NCI-H187 treated with DMSO at 0.1 percent for 48 hours (cell line): ENCODE data around the gene FGF22.
A peak's percentile ranks its signal among the peaks of the same experiment; 100 is the strongest.
"Not testable (repeated sequence)": the region's sequence is repeated elsewhere in the genome, so short reads cannot be mapped to it uniquely, and the experiment has no call there.

Experiments used
- DNase-seq: peaks from one replicate; lab custom pipeline; 2025; lab: John Stamatoyannopoulos, UW

FGF22 gene

DNA sequence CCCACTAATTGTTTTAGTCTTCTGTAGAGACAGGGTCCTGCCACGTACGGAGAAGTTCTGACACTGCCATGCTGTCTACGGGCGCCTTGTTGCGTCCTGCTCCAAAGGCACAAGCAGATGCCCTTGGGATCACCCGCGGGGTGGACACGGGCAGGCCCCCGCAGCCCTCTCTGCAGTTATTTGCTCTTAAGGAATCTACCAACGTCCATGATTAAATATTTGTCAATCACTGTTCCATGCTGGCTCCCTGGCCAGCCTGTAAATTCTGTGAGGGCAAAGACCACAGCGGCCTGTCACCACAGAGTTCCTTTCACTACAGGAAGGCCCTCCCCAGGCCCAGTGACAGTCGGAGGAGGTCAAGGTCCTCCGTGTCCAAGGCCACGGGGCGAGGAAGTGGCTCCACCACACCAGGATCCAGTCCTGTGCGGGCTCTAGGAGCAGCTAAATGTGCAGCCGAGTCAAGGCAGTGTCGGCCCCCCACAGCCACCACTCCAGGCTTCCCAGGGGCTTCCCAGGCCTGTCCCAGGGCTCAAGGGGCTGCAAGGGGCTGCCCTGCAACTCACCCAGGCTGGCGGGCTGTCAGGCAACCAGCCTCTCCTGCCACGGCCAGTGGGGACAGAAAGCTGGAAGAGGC is 21.2 kb downstream of the FGF22 start:
- no peak for DNase-seq

DNA sequence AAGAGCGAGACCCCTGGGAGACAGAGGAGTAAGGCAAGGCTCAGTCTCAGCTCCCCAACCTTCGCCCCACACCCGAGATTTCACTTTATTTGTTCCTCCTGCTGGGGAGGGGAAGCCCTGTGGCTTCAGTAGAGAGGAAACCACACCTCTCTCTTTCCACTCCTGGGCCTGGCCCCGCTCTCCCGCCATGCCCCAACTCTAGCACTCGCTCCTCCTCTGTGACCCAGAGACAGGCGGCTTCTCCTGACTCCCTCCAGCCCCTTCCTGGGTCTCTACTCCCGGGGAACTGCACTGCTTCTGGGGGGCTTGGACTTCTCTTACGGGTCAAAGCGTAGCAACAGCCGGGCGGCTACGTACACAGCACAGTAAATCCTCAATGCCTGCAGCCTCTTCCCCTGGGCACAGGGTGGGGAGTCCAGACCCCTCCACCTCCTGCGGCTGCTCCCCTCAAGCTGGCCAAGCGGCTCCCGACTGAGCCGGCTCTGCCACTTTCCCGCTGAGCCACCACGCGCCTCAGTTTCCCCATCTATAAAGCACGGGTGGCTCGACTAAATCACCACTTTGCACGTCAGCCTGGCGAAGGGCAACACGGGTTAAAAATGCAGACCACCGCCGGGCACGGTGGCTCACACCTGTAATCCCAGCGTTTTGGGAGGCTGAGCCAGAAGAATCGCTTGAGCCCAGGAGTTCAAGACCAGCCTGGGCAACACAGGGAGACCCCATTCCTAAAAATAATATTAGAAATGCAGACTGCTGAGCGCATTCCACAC is 21.9 kb downstream of the FGF22 start:
- no peak for DNase-seq

DNA sequence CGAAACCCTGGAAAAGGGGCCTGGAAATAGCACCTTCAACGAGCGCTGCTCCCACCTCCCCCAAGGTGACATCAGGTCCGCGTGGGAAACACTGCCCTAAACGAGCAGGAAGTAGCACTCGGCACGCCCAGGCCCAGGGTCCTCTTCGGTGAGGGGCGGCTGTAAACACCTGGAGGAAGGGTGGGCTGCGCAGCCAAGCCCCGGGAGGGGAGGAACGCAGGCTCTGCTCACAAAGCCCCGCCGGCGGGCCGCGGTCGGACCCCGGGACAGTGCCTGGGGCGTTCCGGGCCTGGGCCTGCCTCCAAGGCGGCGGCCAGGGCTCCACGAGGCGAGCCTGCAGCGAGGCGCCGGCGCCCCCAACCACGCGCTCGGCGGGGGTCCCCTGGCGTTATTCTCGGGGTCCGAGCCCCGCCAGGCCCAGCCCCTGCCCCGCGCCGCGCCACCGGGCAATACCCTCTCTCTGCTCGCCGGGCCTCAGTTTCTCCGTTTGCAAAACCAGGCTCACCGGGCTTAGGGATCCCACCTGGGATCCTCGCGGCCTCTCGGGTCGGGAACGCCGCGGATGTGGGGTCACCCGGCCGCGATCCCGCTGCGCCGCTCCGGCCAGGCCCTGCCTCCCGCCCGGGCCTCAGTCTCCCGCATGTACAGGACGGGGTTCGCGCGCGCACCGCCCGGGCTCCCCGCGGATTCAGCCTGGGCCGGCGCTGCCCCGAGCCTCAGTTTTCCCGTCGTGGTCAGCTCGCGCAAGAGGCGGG is 22.7 kb downstream of the FGF22 start:
- no peak for DNase-seq

DNA sequence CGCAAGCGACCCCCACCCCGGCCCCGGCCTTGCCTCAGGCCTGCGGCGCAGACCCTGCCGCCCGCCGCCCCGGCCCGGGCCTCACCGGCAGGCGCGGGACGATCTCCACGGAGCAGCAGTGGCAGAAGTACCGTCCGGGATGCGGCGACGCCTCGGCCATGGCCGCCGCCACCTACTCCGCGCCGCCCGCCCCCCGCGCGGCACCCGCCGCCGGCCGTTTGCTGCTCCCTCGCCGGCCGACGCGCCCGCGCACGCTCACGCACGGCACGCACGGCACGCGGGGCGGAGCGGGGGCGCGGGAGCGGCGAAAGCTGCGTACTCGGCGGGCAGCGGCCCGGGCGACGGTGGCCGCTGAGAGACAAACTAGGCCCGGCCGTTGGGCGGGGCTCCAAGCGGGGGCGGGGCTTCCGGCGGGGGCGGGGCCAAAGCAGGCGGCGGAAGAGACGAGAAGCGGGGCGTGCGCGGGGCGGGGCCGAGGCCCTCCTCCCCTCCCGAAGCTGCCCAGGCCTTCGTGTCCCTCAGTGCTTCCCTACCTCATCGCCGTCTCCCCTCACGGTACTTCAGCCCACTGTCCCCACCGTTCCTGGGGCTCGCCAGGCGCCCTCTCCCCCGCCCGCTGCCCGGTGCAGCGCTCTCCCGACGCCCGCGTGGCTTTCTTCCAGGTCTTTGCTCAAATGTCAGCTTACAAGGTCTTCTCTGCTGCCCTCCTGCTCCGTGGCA is 23.4 kb downstream of the FGF22 start, which contains the start of gene RNF126:
Gene RNF126, minus strand, starts transcription at position 253 of the 720 bp plus-strand sequence. Its CDS starts 93 bp downstream, at position 160.
- DNase-seq: peak; percentile 42

DNA sequence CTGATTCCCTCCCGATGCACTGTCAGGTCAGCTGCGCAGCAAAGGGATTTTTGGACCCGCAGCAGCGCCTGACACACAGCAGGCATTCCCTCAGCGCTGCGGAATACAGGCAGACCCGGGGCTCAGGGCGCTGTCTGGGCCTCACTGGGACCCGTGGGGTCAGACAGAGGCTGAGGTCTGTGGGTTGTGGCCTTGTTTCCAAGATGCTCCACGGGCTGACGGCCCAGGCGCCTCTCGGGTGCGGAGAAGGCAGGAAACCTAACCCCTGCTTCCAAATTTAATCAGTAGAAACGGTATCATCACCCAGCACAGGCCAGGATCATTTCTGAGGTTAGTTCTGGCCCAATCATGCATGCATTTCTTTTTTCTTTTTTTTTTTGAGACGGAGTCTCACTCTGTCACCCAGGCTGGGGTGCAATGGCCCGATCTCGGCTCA is 24.0 kb downstream of the FGF22 start:
- no peak for DNase-seq

DNA sequence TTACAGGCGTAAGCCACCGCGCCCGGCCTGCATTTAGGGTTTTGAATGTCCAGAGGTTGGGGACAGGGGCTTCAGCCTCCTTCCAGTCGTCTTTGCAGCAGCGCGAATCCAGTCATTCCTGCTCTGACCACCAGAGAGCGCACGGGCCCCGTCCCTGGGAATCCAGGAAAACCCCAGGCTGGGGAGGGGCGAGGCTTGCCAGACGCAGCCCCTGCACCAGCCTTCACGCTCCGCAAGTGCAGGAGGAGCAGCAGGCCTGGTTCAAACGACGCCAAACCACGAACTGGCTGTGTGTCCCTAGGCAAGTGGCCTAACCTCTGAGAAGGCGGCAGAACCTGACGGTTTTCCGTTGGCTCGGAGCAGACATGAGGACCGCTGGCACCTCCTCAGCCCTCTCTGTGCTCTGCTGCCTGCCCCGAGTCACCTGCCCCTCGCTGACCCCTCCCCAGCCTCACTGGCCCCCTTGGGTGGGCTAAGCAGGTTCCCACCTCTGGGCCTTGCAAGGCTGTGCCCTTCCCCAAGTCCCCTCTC is 25.3 kb downstream of the FGF22 start:
- peak; percentile 59 for DNase-seq

DNA sequence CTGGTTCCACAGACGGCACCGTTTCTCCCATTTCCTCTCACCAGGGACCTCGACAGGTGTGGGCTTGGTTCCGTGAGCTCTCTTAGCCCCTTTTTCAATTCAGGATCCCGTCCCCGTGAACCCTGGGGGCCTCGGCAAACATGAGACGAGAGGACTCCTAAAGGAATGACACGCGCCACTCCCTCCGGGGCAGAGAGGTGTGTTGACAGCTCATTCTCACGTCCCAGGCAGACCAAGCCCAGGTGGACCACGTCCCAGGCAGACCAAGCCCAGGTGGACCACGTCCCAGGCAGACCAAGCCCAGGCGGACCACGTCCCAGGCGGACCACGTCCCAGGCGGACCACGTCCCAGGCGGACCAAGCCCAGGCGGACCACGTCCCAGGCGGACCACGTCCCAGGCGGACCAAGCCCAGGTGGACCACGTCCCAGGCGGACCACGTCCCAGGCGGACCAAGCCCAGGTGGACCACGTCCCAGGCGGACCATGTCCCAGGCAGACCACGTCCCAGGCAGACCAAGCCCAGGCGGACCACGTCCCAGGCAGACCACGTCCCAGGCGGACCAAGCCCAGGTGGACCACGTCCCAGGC is 27.4 kb downstream of the FGF22 start:
- not testable (repeated sequence) for DNase-seq

DNA sequence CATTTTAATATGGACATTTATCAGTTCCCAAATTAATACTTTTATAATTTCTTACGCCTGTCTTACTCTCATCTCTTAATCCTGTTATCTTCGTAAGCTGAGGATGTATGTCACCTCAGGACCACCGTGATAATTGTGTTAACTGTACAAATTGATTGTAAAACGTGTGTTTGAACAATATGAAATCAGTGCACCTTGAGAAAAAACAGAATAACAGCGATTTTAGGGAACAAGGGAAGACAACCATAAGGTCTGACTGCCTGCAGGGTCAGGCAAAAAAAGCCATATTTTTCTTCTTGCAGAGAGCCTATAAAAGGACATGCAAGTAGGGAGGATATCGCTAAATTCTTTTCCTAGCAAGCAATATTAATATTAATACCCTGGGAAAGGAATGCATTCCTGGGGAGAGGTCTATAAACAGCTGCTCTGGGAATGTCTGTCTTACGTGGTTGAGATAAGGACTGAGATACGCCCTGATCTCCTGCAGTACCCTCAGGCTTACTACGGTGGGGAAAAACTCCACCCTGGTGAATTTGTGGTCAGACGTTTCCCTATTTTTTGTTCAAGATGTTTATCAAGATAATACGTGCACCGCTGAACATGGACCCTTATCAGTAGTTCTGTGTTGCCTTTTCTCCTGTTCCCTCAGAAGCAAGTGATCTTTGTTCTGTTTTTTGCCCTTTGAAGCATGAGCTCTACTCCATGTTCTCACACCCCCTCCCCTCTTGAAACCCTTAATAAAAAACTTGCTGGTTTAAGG is 29.2 kb downstream of the FGF22 start:
- DNase-seq: not testable (repeated sequence)

DNA sequence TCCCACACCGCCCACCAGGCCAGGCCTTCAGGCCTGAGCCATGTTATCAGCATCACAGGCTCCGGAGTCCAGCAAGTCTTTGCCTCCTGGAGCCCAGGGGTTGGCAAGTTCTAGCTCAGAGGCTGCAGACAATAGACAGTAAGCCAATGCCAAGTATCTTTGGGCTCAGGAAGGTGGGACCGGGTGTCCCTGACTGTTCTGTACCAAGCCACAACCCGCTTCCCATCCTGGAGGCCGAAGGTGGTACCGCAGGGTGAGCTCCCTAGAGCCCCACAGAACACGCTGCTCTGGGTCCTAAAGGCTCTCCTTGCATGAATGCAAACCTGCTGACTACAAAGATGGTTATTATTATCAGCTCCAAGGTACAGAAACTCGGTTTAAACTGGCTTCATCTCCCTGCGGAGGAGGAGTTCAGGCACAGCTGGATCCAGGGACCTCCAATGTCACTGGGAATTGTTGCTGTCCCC is 31.0 kb downstream of the FGF22 start:
- no peak for DNase-seq

DNA sequence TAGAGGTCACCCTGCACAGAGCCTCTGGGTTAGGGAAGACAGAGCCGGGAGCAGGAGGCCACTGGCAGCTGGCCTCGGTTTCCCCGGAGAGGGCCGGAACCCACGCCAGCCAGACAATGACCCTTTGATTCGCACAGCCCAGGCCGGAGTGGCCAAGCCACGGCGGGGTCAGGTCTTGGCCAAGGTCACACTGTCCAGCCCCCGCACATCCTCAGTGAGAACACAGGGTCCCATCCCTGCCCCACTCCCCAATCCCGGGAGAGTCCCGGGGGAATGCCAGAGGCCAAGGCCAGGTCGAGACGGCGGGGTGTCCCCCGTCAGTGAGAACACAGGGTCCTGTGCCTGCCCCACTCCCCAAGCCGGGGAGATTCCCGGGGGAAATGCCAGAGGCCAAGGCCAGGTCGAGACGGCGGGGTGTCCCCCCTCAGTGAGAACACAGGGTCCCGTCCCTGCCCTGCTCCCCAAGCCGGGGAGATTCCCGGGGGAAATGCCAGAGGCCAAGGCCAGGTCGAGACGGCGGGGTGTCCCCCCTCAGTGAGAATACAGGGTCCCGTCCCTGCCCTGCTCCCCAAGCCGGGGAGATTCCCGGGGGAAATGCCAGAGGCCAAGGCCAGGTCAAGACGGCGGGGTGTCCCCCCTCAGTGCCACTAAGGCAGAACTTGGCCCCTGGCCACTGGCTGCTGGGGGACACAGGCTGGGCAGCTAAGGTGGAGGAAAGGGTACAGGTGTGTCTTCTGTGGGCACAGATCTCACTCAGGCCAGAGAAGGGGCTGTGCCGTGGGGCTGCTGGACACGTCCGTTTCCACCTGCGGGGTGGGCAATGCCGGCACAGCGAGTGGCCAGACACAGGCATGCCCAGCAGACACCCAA is 34.8 kb downstream of the FGF22 start:
- DNase-seq: no peak

DNA sequence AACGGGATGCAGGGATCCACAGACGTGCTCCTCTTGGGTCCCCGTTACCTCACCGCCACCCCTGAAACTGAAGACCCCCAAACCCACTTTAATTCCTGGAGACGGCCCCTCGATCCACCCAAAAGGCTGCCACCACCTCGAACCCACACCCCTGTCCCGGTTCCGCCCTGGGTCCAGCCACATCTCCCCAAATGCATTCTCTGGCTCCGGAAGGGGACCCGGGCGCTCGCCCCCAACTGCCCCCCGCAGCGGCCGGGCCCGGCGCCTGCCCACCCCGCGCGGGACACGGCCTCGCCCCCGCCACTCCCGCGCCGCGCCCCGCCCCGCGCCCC is 36.3 kb downstream of the FGF22 start:
- DNase-seq: no peak

DNA sequence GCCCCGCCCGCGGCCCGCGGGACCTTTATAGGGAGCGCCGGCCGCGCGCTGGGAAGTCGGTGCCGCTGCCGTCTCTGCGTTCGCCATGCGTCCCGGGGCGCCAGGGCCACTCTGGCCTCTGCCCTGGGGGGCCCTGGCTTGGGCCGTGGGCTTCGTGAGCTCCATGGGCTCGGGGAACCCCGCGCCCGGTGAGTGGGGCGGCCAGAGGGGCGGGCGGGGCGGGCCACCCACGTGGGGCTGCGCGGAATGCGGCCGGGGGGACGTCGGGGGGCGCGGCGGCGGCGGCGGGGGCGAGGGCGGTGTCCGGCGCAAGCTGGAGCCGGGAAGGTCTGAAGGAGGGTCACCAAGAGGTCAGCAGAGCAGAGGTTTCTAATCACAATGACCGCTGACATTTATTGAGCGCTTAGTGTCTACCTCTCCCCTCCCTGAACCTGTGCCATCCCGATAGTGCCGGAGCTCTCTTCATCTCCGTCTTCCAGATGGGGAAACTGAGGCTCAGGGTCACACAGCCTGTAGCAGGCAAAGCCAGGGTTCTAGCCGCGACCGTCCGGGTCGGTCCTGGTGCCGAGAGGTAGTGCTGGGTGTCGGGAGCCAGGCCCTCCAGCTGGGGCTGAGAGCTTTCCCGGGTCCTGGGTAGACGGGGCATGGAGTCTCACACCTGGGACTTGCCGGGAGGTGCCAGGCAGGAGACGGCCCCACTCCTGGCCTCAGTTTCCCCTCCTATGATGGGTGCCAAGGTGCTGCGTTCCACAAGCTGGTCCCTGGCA is 36.8 kb downstream of the FGF22 start, which contains the start of gene FSTL3:
Gene FSTL3, plus strand, starts transcription at position 54 of the 767 bp plus-strand sequence. Its CDS starts 32 bp downstream, at position 86.
- no peak for DNase-seq

DNA sequence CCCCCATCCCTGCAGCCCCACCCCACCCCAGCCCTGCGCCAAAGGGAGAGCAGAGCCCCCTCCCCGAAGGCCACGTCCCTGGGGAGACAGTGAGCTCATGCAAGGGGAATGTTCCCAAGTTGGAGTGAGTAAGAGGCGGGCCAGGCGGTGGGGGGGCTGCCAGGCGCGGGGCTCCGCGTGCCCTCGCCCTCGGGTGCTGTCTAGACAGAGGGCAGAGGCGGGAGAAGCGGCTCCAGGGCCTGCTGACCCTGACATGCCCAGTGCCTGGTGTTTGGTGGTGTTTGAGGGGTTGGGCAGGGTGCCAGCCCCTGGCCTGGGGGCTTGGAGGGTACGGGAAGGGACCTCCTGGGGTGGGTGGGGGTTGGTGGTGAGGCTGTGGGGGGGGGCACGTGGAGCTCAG is 37.5 kb downstream of the FGF22 start:
- DNase-seq: no peak

DNA sequence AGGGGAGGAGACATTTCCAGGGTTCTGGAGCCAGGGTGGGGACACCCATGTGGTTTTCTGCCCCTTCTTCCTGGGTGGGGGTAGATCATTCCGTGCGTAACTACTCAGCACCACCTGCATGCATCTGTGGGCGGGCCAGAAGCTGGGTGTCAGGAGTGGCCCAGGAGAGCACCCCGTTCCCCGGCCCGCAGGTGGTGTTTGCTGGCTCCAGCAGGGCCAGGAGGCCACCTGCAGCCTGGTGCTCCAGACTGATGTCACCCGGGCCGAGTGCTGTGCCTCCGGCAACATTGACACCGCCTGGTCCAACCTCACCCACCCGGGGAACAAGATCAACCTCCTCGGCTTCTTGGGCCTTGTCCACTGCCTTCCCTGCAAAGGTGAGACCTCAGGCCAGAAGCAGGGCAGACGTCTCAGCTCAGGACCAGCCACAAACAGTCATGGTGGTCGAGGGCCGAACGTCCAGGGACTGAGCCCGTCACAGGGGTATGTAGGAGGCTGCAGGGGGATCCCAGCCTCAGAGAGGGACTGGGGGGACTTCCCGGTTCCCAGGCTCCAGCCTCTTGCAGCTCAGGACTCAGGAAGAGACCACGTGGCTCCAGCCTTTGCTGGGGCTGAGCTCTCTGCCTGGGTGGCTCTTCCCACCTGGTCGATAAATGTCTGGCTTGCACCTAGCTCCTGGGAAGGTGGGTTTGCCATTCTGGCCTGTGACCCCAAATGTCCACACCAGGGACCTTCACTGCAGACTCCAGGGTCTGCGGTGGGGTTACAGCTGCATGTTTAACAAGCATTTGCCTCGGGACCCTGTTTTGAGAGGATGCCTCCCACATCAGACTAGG is 38.1 kb downstream of the FGF22 start:
- DNase-seq: no peak

DNA sequence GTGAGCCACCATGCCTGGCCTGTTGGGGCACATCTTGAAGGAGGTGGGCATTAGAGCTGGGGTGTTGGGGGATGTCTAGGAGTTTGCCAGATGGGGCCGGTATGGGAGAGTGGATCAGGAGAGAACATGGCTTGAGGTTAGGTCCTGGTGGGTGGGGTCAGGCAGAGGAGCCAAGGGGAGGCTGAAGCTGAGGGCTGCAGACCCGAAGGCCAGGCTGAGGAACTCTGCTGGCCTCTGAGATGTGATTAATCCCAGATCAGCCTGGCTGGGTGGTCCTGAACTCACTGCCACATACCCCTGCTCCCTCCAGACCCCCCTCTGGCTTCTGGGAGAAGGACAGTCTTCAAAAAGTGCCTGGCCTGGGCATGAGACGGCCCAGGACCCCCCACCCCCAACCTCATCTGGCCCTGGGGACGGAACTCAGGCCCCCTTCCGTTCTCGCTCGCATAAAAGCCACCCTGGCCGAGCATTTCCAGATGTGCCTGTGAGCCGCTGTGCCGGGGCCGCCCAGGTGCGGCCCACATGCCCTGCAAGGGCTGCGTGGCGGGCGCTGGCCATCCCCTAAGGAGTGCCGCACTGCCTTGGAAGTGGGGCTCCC is 39.2 kb downstream of the FGF22 start:
- no peak for DNase-seq

DNA sequence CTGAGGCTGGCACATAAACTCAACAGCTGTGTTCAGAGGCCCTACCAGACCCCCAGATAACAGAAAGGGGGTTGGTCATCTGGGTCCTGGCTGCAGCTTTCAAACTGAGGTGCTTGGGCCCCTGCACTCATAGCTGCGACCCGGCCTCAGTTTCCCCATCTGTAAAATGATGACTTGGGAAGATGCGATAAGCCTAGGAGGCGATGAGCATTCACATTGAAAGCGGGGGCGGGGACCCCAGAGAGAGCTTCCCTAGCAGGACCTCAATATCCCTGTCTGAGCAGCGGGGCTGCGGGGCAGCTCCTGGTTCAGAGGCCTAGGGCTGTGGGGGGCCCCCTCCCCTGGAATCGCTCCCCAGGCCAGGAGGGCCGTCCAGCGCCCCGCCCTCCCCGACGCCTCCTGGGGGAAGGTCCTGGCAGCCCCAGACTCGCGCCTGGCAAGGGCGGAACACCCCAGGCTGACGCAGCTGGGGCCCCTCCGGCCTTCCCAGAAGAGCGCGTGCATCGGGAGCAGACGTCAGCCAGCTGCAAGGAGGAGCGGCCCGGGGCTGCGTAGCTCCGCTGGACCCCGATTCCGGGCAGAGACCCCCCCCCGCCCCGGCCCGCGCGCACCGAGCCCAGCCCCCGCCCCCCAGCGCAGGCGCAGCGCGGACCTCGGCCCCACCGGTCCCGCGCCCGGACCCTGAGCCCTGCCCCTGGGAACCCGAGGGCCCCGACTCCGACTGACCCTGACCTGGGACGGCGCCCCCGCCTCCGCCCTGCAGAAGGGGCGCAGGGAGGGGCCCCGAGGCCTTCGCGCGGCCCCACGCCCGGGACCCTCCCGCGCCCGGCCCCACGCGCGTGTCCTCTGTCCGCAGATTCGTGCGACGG is 40.0 kb downstream of the FGF22 start:
- no peak for DNase-seq
